Fibroblast of skin of right quadriceps (primary cell): ENCODE data around the gene GINS3.

Experiments
- DNase-seq: peaks from one replicate; pipeline ENCODE4 v3.0.0-alpha.2; 2013

GINS3 gene

DNA sequence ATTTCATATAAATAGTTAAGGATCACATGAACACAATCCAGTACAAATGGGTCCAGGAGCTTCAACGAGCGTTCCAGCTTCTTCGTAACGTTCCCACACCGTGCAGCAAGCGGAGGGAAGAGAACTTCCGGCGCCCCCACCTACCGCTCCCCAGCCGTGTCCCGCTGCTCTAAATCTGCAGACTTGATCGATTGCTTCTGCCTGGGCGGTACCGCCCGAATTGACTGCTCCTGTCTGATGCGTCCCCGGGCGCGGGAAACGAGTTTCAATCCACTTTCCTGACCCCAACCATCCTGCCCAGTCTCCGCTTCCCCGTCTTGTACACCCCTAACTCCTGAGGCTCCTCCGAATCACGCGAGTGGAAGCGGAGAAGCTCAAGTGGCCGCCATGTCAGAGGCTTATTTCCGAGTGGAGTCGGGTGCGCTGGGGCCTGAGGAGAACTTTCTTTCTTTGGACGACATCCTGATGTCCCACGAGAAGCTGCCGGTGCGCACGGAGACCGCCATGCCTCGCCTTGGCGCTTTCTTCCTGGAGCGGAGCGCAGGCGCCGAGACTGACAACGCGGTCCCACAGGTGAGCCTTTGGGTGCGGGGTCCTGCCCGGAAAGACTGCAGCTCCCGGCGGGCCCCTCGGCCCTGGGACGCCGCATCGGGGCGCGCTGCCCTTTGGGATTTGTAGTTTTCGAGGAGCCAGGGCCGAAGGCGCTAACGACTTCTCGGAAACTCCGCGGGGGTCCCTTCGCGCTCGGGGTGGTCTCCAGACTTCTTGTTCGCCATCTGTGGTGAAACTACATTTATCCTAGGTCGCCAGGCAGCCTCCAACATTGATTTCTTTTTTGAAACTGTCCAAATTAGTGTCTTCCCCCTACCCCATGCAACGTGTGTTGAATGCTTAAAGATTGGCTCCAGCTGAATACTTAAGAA is at the start of gene GINS3:
Gene GINS3, plus strand, starts transcription at position 257 of the 923 bp plus-strand sequence. Its CDS starts 131 bp downstream, at position 388.
- DNase-seq: peak; percentile 93

GRCh38 chr16:58343562-58343961 is 48.7 kb upstream of the GINS3 start:
- DNase-seq: no peak

- no peak for DNase-seq
Observed at GRCh38 chr16:58345574-58346354, 46.5 kb upstream of the GINS3 start.

DNA sequence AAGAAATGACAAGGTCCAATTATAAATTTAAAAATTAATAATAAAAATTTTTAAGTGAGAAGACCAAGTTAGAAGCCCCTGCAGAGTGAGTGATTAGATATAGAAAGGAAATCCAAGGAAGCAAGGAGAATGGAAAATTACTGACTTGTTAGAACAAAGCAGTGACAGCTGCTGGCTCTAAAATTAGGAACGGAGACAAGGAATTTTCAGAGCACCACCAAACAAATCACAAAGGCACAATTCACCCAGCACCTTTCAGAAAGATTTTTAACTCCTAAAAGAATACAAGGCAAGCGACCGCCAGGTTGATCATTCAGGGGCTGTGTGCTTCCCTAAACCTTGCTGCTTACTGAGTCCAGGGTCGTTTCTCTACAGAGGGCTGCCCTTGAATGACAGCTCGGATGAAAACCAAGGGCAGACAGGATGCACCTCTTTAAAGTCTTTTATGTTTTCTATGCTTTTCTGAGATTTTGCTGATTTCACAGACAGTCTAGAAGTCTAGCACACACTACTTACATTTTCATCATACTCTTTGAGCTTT is 45.4 kb upstream of the GINS3 start:
- DNase-seq: no peak

GRCh38 chr16:58348986-58349385 is 43.3 kb upstream of the GINS3 start:
- no peak for DNase-seq

- DNase-seq: no peak
Observed at GRCh38 chr16:58352690-58353089, 39.6 kb upstream of the GINS3 start.

- no peak for DNase-seq
Observed at GRCh38 chr16:58360041-58360634, 32.1 kb upstream of the GINS3 start.

- no peak for DNase-seq
Observed at GRCh38 chr16:58361726-58362125, 30.5 kb upstream of the GINS3 start.

DNA sequence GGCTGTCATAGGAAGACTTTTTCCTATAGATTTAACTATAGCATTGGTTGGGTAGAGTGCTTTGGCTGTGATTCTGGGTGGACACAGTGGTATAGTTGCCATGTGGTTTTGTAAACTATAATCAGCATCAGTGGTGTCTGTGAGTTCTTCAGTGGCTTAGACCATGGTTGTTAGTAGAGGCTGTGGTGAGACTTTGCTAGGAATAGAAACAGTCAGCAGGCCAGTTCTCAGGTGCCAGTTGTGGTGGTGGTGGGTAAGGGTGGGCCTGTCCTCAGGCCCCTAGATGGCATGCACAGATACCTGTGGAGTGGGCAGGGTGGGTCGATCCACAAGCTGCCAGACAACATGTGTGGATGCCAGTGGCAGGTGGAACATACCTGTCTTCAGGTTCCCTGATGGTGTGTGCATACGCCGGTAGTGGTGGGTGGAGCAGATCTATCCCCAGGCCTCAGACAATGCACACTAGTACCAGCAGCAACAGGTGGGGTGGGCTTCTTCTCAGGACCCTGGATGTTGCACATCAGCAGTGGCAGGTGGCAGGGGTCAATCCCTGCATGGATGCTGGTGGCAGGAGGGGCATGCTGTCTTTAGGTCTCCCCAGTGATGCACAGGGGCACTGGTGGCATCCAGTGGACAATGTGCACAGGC is 28.4 kb upstream of the GINS3 start:
- no peak for DNase-seq

DNA sequence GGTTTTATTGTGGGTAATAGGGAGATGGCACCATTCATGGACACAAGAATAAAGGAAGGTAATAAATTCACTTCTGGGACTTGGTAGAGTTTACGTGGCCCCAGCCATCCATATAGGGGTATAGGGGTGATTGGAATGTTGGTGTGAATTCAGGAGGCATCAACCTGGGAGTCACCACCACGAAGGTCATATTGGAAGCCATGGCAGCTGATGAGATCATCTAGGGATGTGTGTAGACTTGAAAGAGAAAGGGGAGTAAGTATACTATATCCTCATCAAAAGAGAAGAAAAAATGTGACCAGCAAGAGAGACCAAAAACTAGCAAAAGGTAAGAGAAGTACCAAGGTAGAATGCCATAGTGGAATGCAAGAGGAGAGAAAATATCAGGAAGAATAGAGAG is 26.6 kb upstream of the GINS3 start:
- no peak for DNase-seq

- peak; percentile 36 for DNase-seq
Observed at GRCh38 chr16:58366247-58367031, 25.8 kb upstream of the GINS3 start.

DNA sequence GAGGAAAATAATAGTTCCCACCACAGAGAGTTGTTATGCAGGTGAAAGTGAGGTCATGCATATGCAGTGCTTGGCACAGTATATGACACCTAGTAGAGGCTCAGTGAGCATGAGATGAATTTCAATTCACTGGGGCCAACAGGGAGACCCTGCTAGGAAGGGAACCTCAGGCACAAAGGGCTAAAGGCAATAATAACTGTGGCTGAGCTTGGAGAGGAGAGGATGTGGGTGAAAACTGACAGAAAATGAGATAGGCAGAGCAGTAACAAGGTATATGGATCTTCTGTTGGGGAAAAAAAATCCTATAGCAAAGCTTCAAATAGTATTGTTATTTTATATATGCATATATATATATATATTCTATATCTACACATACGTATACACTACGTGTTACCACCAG is 25.0 kb upstream of the GINS3 start:
- no peak for DNase-seq

DNA sequence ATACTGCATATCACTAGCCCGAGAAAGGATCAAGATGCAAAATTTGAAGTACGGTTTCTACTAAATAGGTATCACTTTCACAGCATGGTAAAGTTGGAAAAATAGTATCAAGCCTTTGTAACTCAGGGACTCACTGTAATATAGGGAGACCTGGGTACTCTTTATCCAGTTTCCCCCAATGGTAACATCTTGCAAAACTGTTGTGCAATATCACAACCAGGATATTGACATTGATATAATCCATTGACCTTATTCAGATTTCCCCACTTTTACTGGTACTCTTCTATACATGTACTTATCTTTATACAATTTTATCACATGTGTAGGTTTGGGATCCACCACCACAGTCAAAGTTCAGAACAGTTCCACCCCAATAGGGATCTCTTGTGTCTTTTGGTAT is 20.4 kb upstream of the GINS3 start:
- no peak for DNase-seq

DNA sequence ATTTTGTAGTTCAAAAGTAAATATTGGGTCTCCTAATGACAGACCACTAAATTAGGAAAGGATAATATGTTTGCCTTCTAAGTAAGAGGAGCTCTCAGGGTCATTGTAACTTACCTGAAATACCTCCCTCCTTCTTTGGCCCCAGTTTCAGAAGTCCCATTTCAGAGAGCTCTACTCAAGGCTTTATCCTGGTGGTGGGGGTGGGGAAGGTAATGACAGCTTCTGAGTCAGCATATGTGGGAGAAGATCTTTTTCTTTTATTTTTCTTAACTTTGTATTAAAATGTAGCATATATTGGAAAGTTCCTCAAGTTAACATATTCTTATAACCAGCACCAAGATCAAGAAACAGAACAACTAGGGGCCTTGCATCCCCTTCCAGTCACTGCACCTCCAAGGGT is 16.9 kb upstream of the GINS3 start:
- no peak for DNase-seq

DNA sequence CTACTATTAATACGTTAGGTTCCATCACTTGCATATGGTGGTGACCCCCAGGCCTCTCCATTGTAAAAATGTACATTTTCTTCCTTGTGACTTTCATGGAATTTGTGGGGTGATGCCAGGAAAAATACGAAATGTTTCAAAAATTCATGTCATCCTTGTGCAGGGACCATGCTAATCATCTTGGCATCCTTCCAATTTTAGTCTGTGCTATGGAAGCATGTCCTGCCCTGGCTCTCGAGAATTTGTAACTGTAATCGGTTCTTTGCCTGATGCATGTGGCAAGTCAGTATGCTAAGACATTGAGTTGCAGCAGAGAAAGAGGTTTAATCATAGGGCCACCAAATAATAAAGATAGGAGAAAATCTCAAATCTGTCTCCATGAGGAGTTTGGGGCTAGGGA is 14.3 kb upstream of the GINS3 start:
- no peak for DNase-seq

- no peak for DNase-seq
Observed at GRCh38 chr16:58378401-58378800, 13.9 kb upstream of the GINS3 start.

GRCh38 chr16:58379736-58380135 is 12.5 kb upstream of the GINS3 start:
- no peak for DNase-seq

DNA sequence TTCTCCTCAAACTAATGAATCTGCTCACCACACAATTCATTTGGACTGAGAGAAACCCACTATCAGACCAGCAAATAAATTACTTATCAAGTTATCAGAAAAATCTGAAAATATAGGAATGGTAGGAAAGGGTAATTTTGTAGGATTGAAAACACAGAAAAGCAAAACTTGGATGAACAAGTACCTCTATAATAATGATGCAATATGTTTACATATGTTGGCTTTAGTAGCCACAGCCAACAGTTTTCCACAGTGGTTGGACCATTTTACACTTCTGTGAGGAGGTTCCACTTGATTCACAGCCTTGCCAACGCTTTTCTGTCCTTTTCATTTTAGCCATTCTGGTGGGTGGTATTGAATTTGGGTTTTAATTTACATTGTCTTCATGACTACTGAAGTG is 10.6 kb upstream of the GINS3 start:
- DNase-seq: no peak

GRCh38 chr16:58384437-58385055 is 7.7 kb upstream of the GINS3 start:
- no peak for DNase-seq

- DNase-seq: no peak
Observed at GRCh38 chr16:58385218-58385773, 7.0 kb upstream of the GINS3 start.

DNA sequence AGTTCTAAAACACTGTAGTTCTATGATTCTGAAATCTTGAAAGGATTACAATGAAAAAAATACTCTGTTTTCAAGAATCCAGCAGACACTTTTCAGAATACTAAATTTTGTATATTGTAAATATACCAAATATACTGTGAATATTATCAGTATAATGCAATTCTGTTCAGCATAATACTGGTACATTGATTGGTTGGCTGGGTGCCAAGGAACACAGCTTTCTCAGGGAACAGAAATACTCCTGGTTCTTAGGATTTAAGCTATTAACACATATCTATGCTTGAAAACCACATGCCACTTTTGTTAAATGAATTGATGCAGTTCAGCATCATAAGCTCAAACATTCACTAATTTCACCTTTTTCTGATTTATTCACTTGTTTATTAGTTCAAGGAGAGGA is 2.5 kb upstream of the GINS3 start:
- DNase-seq: no peak
